ENCODE measurements around the gene PBRM1. TPM values are rescaled to one million over a fixed set of nuclear protein-coding genes. Genes with fewer than 3 reads are reported as not detected.

PBRM1 gene
- polyA plus RNA-seq, 1 donor: 37.5 TPM

- peak within 1 kb of the TSS; percentile 60 for H3K4me3 ChIP-seq (ENCODE audit: low read length)
- no CpG with 5 or more reads among the region's 65 CpGs for WGBS (ENCODE audit: insufficient coverage, low lambda C conversion rate)
- DNase-seq: peak; percentile 99
- peaks cover 7% of the 10 kb centered on the region for H3K36me3 ChIP-seq (ENCODE audit: control insufficient read depth, insufficient read depth, low read length)
- H3K4me1 ChIP-seq (ENCODE audit: control insufficient read depth, insufficient read depth, low read length): peaks cover 31% of the 10 kb centered on the region
- H3K27ac ChIP-seq (ENCODE audit: low read length): peak within 1 kb of the TSS; percentile 64
- no peaks in the 10 kb centered on the region for H3K27me3 ChIP-seq (ENCODE audit: control insufficient read depth, insufficient read depth, low read length)
- H3K9me3 ChIP-seq (ENCODE audit: control insufficient read depth, low read depth, low read length): peaks cover 3% of the 10 kb centered on the region
These were observed 149.1 kb downstream of the PBRM1 start, which contains the start of gene UQCC5 for GRCh38 chr3:52536369-52537164. TSS of gene UQCC5 (plus strand) at chr3:52536605. CDS start at chr3:52536756, 151 bp downstream.

GRCh38 chr3:52536112-52536368 is 149.7 kb downstream of the PBRM1 start:
- no peak for DNase-seq
- H3K9me3 ChIP-seq (ENCODE audit: control insufficient read depth, low read depth, low read length): peaks cover 3% of the 10 kb centered on the region
- no peak overlapping the region for H3K27ac ChIP-seq (ENCODE audit: low read length)
- H3K36me3 ChIP-seq (ENCODE audit: control insufficient read depth, insufficient read depth, low read length): peaks cover 3% of the 10 kb centered on the region
- no peaks in the 10 kb centered on the region for H3K27me3 ChIP-seq (ENCODE audit: control insufficient read depth, insufficient read depth, low read length)
- no CpG with 5 or more reads among the region's 9 CpGs for WGBS (ENCODE audit: insufficient coverage, low lambda C conversion rate)
- H3K4me3 ChIP-seq (ENCODE audit: low read length): peak overlapping the region; percentile 41
- H3K4me1 ChIP-seq (ENCODE audit: control insufficient read depth, insufficient read depth, low read length): peaks cover 31% of the 10 kb centered on the region

GRCh38 chr3:52535411-52536111 is 150.2 kb downstream of the PBRM1 start:
- H3K9me3 ChIP-seq (ENCODE audit: control insufficient read depth, low read depth, low read length): peaks cover 3% of the 10 kb centered on the region
- WGBS (ENCODE audit: insufficient coverage, low lambda C conversion rate): 92% methylated on average over 7 of the region's 19 CpGs
- DNase-seq: no peak
- no peak overlapping the region for H3K27ac ChIP-seq (ENCODE audit: low read length)
- no peaks in the 10 kb centered on the region for H3K36me3 ChIP-seq (ENCODE audit: control insufficient read depth, insufficient read depth, low read length)
- H3K27me3 ChIP-seq (ENCODE audit: control insufficient read depth, insufficient read depth, low read length): no peaks in the 10 kb centered on the region
- H3K4me1 ChIP-seq (ENCODE audit: control insufficient read depth, insufficient read depth, low read length): peaks cover 31% of the 10 kb centered on the region
- peak overlapping the region; percentile 41 for H3K4me3 ChIP-seq (ENCODE audit: low read length)

- Histone ChIP-seq H3K27me3 (ENCODE audit: control insufficient read depth, insufficient read depth, low read length) (no peaks in the 10 kb centered on the region), H3K27ac (ENCODE audit: low read length) (peak overlapping the region; percentile 41), H3K4me1 (ENCODE audit: control insufficient read depth, insufficient read depth, low read length) (peaks cover 31% of the 10 kb centered on the region), H3K36me3 (ENCODE audit: control insufficient read depth, insufficient read depth, low read length) (no peaks in the 10 kb centered on the region), H3K9me3 (ENCODE audit: control insufficient read depth, low read depth, low read length) (peaks cover 3% of the 10 kb centered on the region), H3K4me3 (ENCODE audit: low read length) (peak overlapping the region; percentile 54)
- DNase-seq: peak in 1 of 2 donors; percentile 13
- 100% methylated on average over 3 of the region's 57 CpGs for WGBS (ENCODE audit: insufficient coverage, low lambda C conversion rate)
These were observed 151.2 kb downstream of the PBRM1 start for GRCh38 chr3:52534281-52535183.

- Histone ChIP-seq H3K27me3 (ENCODE audit: control insufficient read depth, insufficient read depth, low read length) (no peaks in the 10 kb centered on the region), H3K9me3 (ENCODE audit: control insufficient read depth, low read depth, low read length) (peaks cover 3% of the 10 kb centered on the region), H3K4me1 (ENCODE audit: control insufficient read depth, insufficient read depth, low read length) (peaks cover 31% of the 10 kb centered on the region), H3K27ac (ENCODE audit: low read length) (peak within 1 kb of the TSS; percentile 41), H3K4me3 (ENCODE audit: low read length) (peak within 1 kb of the TSS; percentile 64), H3K36me3 (ENCODE audit: control insufficient read depth, insufficient read depth, low read length) (peaks cover 5% of the 10 kb centered on the region)
- peak in 1 of 2 donors; percentile 68 for DNase-seq
- WGBS (ENCODE audit: insufficient coverage, low lambda C conversion rate): no CpG with 5 or more reads among the region's 91 CpGs
These were observed 152.0 kb downstream of the PBRM1 start, which contains the start of gene NT5DC2 for GRCh38 chr3:52533623-52534280. TSS of gene NT5DC2 (minus strand) at chr3:52533857. CDS start at chr3:52533737, 120 bp downstream.

GRCh38 chr3:52532838-52533622 is 152.7 kb downstream of the PBRM1 start:
- no CpG with 5 or more reads among the region's 78 CpGs for WGBS (ENCODE audit: insufficient coverage, low lambda C conversion rate)
- H3K4me1 ChIP-seq (ENCODE audit: control insufficient read depth, insufficient read depth, low read length): peaks cover 29% of the 10 kb centered on the region
- no peak overlapping the region for H3K27ac ChIP-seq (ENCODE audit: low read length)

GRCh38 chr3:52532517-52532837 is 153.2 kb downstream of the PBRM1 start:
- H3K36me3 ChIP-seq (ENCODE audit: control insufficient read depth, insufficient read depth, low read length): peaks cover 15% of the 10 kb centered on the region
- H3K9me3 ChIP-seq (ENCODE audit: control insufficient read depth, low read depth, low read length): peaks cover 3% of the 10 kb centered on the region
- WGBS (ENCODE audit: insufficient coverage, low lambda C conversion rate): no CpG with 5 or more reads among the region's 5 CpGs
- no peak overlapping the region for H3K27ac ChIP-seq (ENCODE audit: low read length)
- H3K4me3 ChIP-seq (ENCODE audit: low read length): peak overlapping the region; percentile 64
- peaks cover 23% of the 10 kb centered on the region for H3K4me1 ChIP-seq (ENCODE audit: control insufficient read depth, insufficient read depth, low read length)
- peak in 1 of 2 donors; percentile 42 for DNase-seq
- H3K27me3 ChIP-seq (ENCODE audit: control insufficient read depth, insufficient read depth, low read length): no peaks in the 10 kb centered on the region

More at GRCh38 chr3:52532838-52533622, 152.7 kb downstream of the PBRM1 start:
- Histone ChIP-seq H3K9me3 (ENCODE audit: control insufficient read depth, low read depth, low read length) (peaks cover 3% of the 10 kb centered on the region), H3K27me3 (ENCODE audit: control insufficient read depth, insufficient read depth, low read length) (no peaks in the 10 kb centered on the region), H3K36me3 (ENCODE audit: control insufficient read depth, insufficient read depth, low read length) (peaks cover 10% of the 10 kb centered on the region), H3K4me3 (ENCODE audit: low read length) (peak overlapping the region; percentile 64)
- peak in 1 of 2 donors; percentile 50 for DNase-seq

- Histone ChIP-seq H3K4me1 (ENCODE audit: control insufficient read depth, insufficient read depth, low read length) (peaks cover 20% of the 10 kb centered on the region), H3K36me3 (ENCODE audit: control insufficient read depth, insufficient read depth, low read length) (peaks cover 20% of the 10 kb centered on the region), H3K27ac (ENCODE audit: low read length) (no peak overlapping the region), H3K9me3 (ENCODE audit: control insufficient read depth, low read depth, low read length) (peaks cover 3% of the 10 kb centered on the region), H3K4me3 (ENCODE audit: low read length) (peak overlapping the region; percentile 64), H3K27me3 (ENCODE audit: control insufficient read depth, insufficient read depth, low read length) (no peaks in the 10 kb centered on the region)
- DNase-seq: no peak
- no CpG with 5 or more reads among the region's 14 CpGs for WGBS (ENCODE audit: insufficient coverage, low lambda C conversion rate)
These were observed 153.7 kb downstream of the PBRM1 start for GRCh38 chr3:52531860-52532516.
